Uterus (tissue), 4 donors: ENCODE measurements around the gene SYNCRIP. TPM values are rescaled to one million over a fixed set of nuclear protein-coding genes. Genes with fewer than 3 reads are reported as not detected.

ENCODE experiments used
- DNase-seq, 2 donors: peaks; one replicate each; pipeline ENCODE4 v3.0.0-alpha.2; 2019 to 2020
- H3K27ac ChIP-seq, 2 donors: fragments of 200-600 bp; sonication (generic); 1 replicate in 1 of 2; 2 replicates in 1 of 2; pipeline ENCODE4 v1.5.1; 2016 to 2018
- H3K27me3 ChIP-seq, 2 donors: fragments of 200-600 bp; sonication (generic); one replicate each; pipeline ENCODE4 v1.5.1; 2018 to 2019; ENCODE audit warnings: control low read depth in 1 of 2
- H3K36me3 ChIP-seq, 2 donors: fragments of 200-600 bp; sonication (generic); one replicate each; pipeline ENCODE4 v1.5.1; 2019; ENCODE audit warnings: control low read depth in 1 of 2
- H3K4me1 ChIP-seq, 2 donors: fragments of 200-600 bp; sonication (generic); one replicate each; pipeline ENCODE4 v1.5.1; 2018 to 2019; ENCODE audit warnings: control low read depth in 1 of 2
- H3K4me3 ChIP-seq, 2 donors: fragments of 200-600 bp; sonication (generic); 1 replicate in 1 of 2; 2 replicates in 1 of 2; pipeline ENCODE4 v1.5.1; 2018 to 2019; ENCODE audit warnings: mild to moderate bottlenecking in 1 of 2
- H3K9me3 ChIP-seq, 2 donors: fragments of 200-600 bp; sonication (generic); one replicate each; pipeline ENCODE4 v1.5.1; 2019; ENCODE audit warnings: control low read depth in 1 of 2
- CTCF ChIP-seq, 4 experiments: fragments of 200-600 bp in 2 of 4; fragments of 450-650 bp in 2 of 4; sonication (generic) in 2 of 4; IDR thresholded peaks; one replicate each; pipeline ENCODE4 v1.5.1; 2016 to 2019; ENCODE audit warnings: antibody characterized with exemption in 4 of 4, mild to moderate bottlenecking in 2 of 4, moderate library complexity in 1 of 4
- POLR2A ChIP-seq, 2 donors: fragments of 450-650 bp; IDR thresholded peaks; one replicate each; pipeline ENCODE4 v1.6.1; 2016; ENCODE audit warnings: antibody characterized with exemption in 2 of 2, mild to moderate bottlenecking in 1 of 2, moderate library complexity in 1 of 2
- intact Hi-C: fragments of 100-400 bp; cut with DNase I; formaldehyde crosslinking; loops from one replicate; pipeline ENCODE4 v1.15.1; 2023; ENCODE audit warnings: low total_unique reads
- total RNA-seq, 4 donors: library from RNA; depleted of rRNA in 3 of 4; stranded (reverse); fragments of >200 nt in 3 of 4; gene quantifications; one replicate each; pipeline versions ENCODE4 v1.1.0 to v1.2.4, GENCODE V29; 2014 to 2023
- donor health status: DM: yes; HTN: yes; CAD: no.

The SYNCRIP gene
- total RNA-seq, 4 donors from 2014 or later, result 25.1 to 147 (median 106) TPM

GRCh38 chr6:85673198-85674139 is 30.8 kb upstream of the SYNCRIP start:
- H3K27me3 ChIP-seq, result no peaks in the 10 kb centered on the region
- H3K36me3 ChIP-seq, result peaks cover 0 to 2% of the 10 kb centered on the region in 2 donors
- TF ChIP-seq CTCF (IDR thresholded peaks at IDR 0.05), result no peak
- no peak for TF ChIP-seq POLR2A (IDR thresholded peaks at IDR 0.05)
- intact Hi-C loops, result no loop called here
- no peaks in the 10 kb centered on the region for H3K9me3 ChIP-seq
- no peak for DNase-seq
- H3K4me3 ChIP-seq, result no peak overlapping the region
- H3K27ac ChIP-seq, result no peak overlapping the region
- no peaks in the 10 kb centered on the region for H3K4me1 ChIP-seq

- Histone ChIP-seq H3K9me3 (no peaks in the 10 kb centered on the region), H3K4me1 (no peaks in the 10 kb centered on the region), H3K27ac (no peak overlapping the region), H3K27me3 (no peaks in the 10 kb centered on the region), H3K4me3 (no peak overlapping the region), H3K36me3 (peaks cover 0 to 2% of the 10 kb centered on the region in 2 donors)
- intact Hi-C loops, result no loop called here
- TF ChIP-seq POLR2A (IDR thresholded peaks at IDR 0.05) (no peak), CTCF (IDR thresholded peaks at IDR 0.05) (no peak)
- no peak for DNase-seq
Observed at GRCh38 chr6:85672623-85673022, 29.9 kb upstream of the SYNCRIP start.

- Histone ChIP-seq H3K9me3 (no peaks in the 10 kb centered on the region), H3K27ac (no peak overlapping the region), H3K4me3 (no peak overlapping the region), H3K36me3 (peaks cover 0 to 2% of the 10 kb centered on the region in 2 donors), H3K4me1 (no peaks in the 10 kb centered on the region), H3K27me3 (no peaks in the 10 kb centered on the region)
- TF ChIP-seq CTCF (IDR thresholded peaks at IDR 0.05), result no peak
- no peak for TF ChIP-seq POLR2A (IDR thresholded peaks at IDR 0.05)
- DNase-seq, result no peak
- intact Hi-C loops, result no loop called here
Observed at GRCh38 chr6:85672050-85672449, 29.4 kb upstream of the SYNCRIP start.

- no peak for DNase-seq
- Histone ChIP-seq H3K4me1 (no peaks in the 10 kb centered on the region), H3K36me3 (peaks cover 0 to 2% of the 10 kb centered on the region in 2 donors), H3K9me3 (no peaks in the 10 kb centered on the region), H3K27me3 (no peaks in the 10 kb centered on the region), H3K4me3 (no peak overlapping the region), H3K27ac (no peak overlapping the region)
- intact Hi-C loops, result no loop called here
- TF ChIP-seq CTCF (IDR thresholded peaks at IDR 0.05), result no peak
- no peak for TF ChIP-seq POLR2A (IDR thresholded peaks at IDR 0.05)
Observed at GRCh38 chr6:85670573-85670972, 27.9 kb upstream of the SYNCRIP start.

GRCh38 chr6:85669735-85670194 is 27.1 kb upstream of the SYNCRIP start:
- TF ChIP-seq POLR2A (IDR thresholded peaks at IDR 0.05), result no peak
- no peak overlapping the region for H3K4me3 ChIP-seq
- no peaks in the 10 kb centered on the region for H3K4me1 ChIP-seq
- no peaks in the 10 kb centered on the region for H3K27me3 ChIP-seq
- intact Hi-C loops, result no loop called here
- no peak for DNase-seq
- H3K27ac ChIP-seq, result no peak overlapping the region
- no peaks in the 10 kb centered on the region for H3K9me3 ChIP-seq
- peaks cover 0 to 2% of the 10 kb centered on the region in 2 donors for H3K36me3 ChIP-seq
